Spleen (tissue), 10 donors: ENCODE measurements around the gene DDB1. TPM values are rescaled to one million over a fixed set of nuclear protein-coding genes. Genes with fewer than 3 reads are reported as not detected.

ENCODE experiments used
- polyA plus RNA-seq, 3 donors: library from polyadenylated mRNA; stranded (reverse); fragments of 200-250 nt; gene quantifications; one replicate each; pipeline ENCODE4 v1.2.1, GENCODE V29; 2013
- total RNA-seq, 7 donors: library from RNA; depleted of rRNA in 3 of 7; stranded (reverse); fragments of >200 nt in 3 of 7; fragmentation: NEBNext Ultra II Directional in 4 of 7; extraction: Animal tissue kit (Norgen Biotek cat#: 25700) in 4 of 7; gene quantifications; one replicate each; pipeline versions ENCODE4 v1.1.0 to v1.2.1, GENCODE V29; 2016 to 2021
- donor health status: healthy with polysubstance abuse.
- donor health status: DM: no; HTN: no; CAD: no; lungs with moderate emphysema.
- donor health status: DM: no; HTN: no; CAD: no.
- donor health status: Bipolar disorder and iron deficiency.
- donor health status: healthy.
- donor health status: DM: no; HTN: no; CAD: no.
- donor health status: DM: yes; HTN: yes; CAD: no.

The DDB1 gene
- total and polyA plus RNA-seq, 10 donors = 68.7 to 157 (median 133) TPM

Other genes starting within 250 kb of the DDB1 start
- 10 to 100 TPM in 6 of 7 donors, 1 to 10 TPM in 1; 9.2 to 27.4 (median 18.3) TPM for gene CD5, start 230.6 kb downstream of the DDB1 start, total RNA-seq
- gene CD5, start 230.6 kb downstream of the DDB1 start, polyA plus RNA-seq = 1 to 10 TPM; 2.7 to 6.3 (median 4.9) TPM
- 10 to 100 TPM; 15.7 to 32.3 (median 23.5) TPM for gene VPS37C, start 171.7 kb downstream of the DDB1 start, total RNA-seq
- 10 to 100 TPM in 1 of 3 donors, 1 to 10 TPM in 2; 6.1 to 15.9 (median 8.9) TPM for gene VPS37C, start 171.7 kb downstream of the DDB1 start, polyA plus RNA-seq
- 1 to 10 TPM in 2 of 7 donors, under 1 TPM in 2, not detected in 3; 0.37 to 2.6 (median 1.2) TPM for gene PGA3, start 129.6 kb downstream of the DDB1 start, total RNA-seq
- gene PGA3, start 129.6 kb downstream of the DDB1 start, polyA plus RNA-seq = under 1 TPM; 0.33 to 0.61 (median 0.54) TPM
- 10 to 100 TPM in 1 of 7 donors, 1 to 10 TPM in 5, not detected in 1; 1.2 to 12.2 (median 2.3) TPM for gene PGA4, start 110.8 kb downstream of the DDB1 start, total RNA-seq
- 1 to 10 TPM in 1 of 3 donors, under 1 TPM in 2; 0.36 to 1.6 (median 0.93) TPM for gene PGA4, start 110.8 kb downstream of the DDB1 start, polyA plus RNA-seq
- gene PGA5, start 91.9 kb downstream of the DDB1 start, total RNA-seq = 1 to 10 TPM in 5 of 7 donors, under 1 TPM in 1, not detected in 1; 0.42 to 3.3 (median 1.7) TPM
- gene PGA5, start 91.9 kb downstream of the DDB1 start, polyA plus RNA-seq = under 1 TPM; 0.06 to 0.51 (median 0.46) TPM
- 1 to 10 TPM in 4 of 7 donors, under 1 TPM in 3; 0.23 to 3.2 (median 1.2) TPM for gene VWCE, start 37.8 kb downstream of the DDB1 start, total RNA-seq
- gene VWCE, start 37.8 kb downstream of the DDB1 start, polyA plus RNA-seq = 1 to 10 TPM in 2 of 3 donors, under 1 TPM in 1; 0.80 to 1.6 (median 1.2) TPM
- gene TKFC, start 123 bp upstream of the DDB1 start, total RNA-seq = 10 to 100 TPM; 33.1 to 61.5 (median 36.4) TPM
- 10 to 100 TPM; 30.6 to 45.3 (median 31.3) TPM for gene TKFC, start 123 bp upstream of the DDB1 start, polyA plus RNA-seq
- 100 to 1,000 TPM in 4 of 7 donors, 10 to 100 TPM in 3; 82.5 to 138 (median 126) TPM for gene CYB561A3, start 28.8 kb upstream of the DDB1 start, total RNA-seq
- 10 to 100 TPM; 62.1 to 79.6 (median 64.6) TPM for gene CYB561A3, start 28.8 kb upstream of the DDB1 start, polyA plus RNA-seq
- 10 to 100 TPM; 26.8 to 52.4 (median 39.0) TPM for gene TMEM138, start 29.3 kb upstream of the DDB1 start, total RNA-seq
- 10 to 100 TPM; 42.3 to 53.9 (median 49.2) TPM for gene TMEM138, start 29.3 kb upstream of the DDB1 start, polyA plus RNA-seq
- 10 to 100 TPM; 10.5 to 26.0 (median 17.1) TPM for gene TMEM216, start 59.5 kb upstream of the DDB1 start, total RNA-seq
- 10 to 100 TPM; 20.7 to 24.6 (median 20.7) TPM for gene TMEM216, start 59.5 kb upstream of the DDB1 start, polyA plus RNA-seq
- gene CPSF7, start 96.9 kb upstream of the DDB1 start, total RNA-seq = 10 to 100 TPM; 60.3 to 94.3 (median 85.5) TPM
- 10 to 100 TPM; 30.0 to 44.6 (median 35.3) TPM for gene CPSF7, start 96.9 kb upstream of the DDB1 start, polyA plus RNA-seq
- 10 to 100 TPM; 39.8 to 74.2 (median 50.0) TPM for gene SDHAF2, start 97.0 kb upstream of the DDB1 start, total RNA-seq
- gene SDHAF2, start 97.0 kb upstream of the DDB1 start, polyA plus RNA-seq = 10 to 100 TPM; 50.4 to 73.0 (median 56.8) TPM
- under 1 TPM in 3 of 7 donors, not detected in 4; 0.27 to 0.37 (median 0.35) TPM for gene LRRC10B, start 175.6 kb upstream of the DDB1 start, total RNA-seq
- gene LRRC10B, start 175.6 kb upstream of the DDB1 start, polyA plus RNA-seq = under 1 TPM; 0.28 to 0.82 (median 0.32) TPM
- gene SYT7, start 248.0 kb upstream of the DDB1 start, total RNA-seq = 1 to 10 TPM; 1.1 to 5.3 (median 3.3) TPM
- gene SYT7, start 248.0 kb upstream of the DDB1 start, polyA plus RNA-seq = under 1 TPM; 0.14 to 0.48 (median 0.43) TPM